T-helper 17 cell (primary cell): ENCODE measurements around the gene CCR2. TPM values are rescaled to one million over a fixed set of nuclear protein-coding genes. Genes with fewer than 3 reads are reported as not detected.
A peak's percentile ranks its signal among the peaks of the same experiment; 100 is the strongest.
"Not testable (repeated sequence)": the region's sequence is repeated elsewhere in the genome, so short reads cannot be mapped to it uniquely, and the experiment has no call there.

ENCODE experiments used
- ATAC-seq: fragments of 150-1000 bp; cut with Tn5 transposase; 2 replicates; pipeline ENCODE4 v1.10.0; 2021; ENCODE audit warnings: mild to moderate bottlenecking, moderate library complexity
- DNase-seq, 3 donors: peaks; one replicate each; pipeline versions ENCODE4 v3.0.0 to v3.0.0-alpha.2; 2020 to 2021
- H3K9me3 ChIP-seq: one replicate; pipeline ENCODE4 v1.7.0; 2013; ENCODE audit warnings: low read length, mild to moderate bottlenecking; ENCODE audit not compliant: control insufficient read depth, poor library complexity, severe bottlenecking
- H3K27ac Mint-ChIP-seq: one replicate; pipeline ENCODE4 v1.8.0; 2022; ENCODE audit warnings: mild to moderate bottlenecking, moderate library complexity, mixed read lengths
- H3K27me3 Mint-ChIP-seq: one replicate; pipeline ENCODE4 v1.8.0; 2022; ENCODE audit warnings: mixed read lengths
- H3K36me3 Mint-ChIP-seq: one replicate; pipeline ENCODE4 v1.8.0; 2022; ENCODE audit warnings: low read depth, mixed read lengths
- H3K4me1 Mint-ChIP-seq: one replicate; pipeline ENCODE4 v1.8.0; 2022; ENCODE audit warnings: mild to moderate bottlenecking, mixed read lengths
- H3K4me3 Mint-ChIP-seq: one replicate; pipeline ENCODE4 v1.8.0; 2022; ENCODE audit warnings: mild to moderate bottlenecking, moderate library complexity, mixed read lengths
- total RNA-seq, 4 donors: library from RNA in 2 of 4; stranded (reverse) in 2 of 4; gene quantifications; one replicate each; pipeline ENCODE4 v1.2.3 and lab custom pipeline; 2022 to 2026

CCR2 gene
- total RNA-seq, 2 donors from 2014 or later, result 12.4 to 14.2 TPM

GRCh38 chr3:46393011-46393410 lies 39.1 kb downstream of the CCR2 start:
- Mint-ChIP-seq H3K27ac (no peak overlapping the region), H3K4me1 (peaks cover 3% of the 10 kb centered on the region), H3K4me3 (no peak overlapping the region), H3K36me3 (peaks cover 7% of the 10 kb centered on the region), H3K27me3 (peaks cover 17% of the 10 kb centered on the region)
- ATAC-seq (no peak), DNase-seq (no peak)
- no peaks in the 10 kb centered on the region for H3K9me3 ChIP-seq

DNA sequence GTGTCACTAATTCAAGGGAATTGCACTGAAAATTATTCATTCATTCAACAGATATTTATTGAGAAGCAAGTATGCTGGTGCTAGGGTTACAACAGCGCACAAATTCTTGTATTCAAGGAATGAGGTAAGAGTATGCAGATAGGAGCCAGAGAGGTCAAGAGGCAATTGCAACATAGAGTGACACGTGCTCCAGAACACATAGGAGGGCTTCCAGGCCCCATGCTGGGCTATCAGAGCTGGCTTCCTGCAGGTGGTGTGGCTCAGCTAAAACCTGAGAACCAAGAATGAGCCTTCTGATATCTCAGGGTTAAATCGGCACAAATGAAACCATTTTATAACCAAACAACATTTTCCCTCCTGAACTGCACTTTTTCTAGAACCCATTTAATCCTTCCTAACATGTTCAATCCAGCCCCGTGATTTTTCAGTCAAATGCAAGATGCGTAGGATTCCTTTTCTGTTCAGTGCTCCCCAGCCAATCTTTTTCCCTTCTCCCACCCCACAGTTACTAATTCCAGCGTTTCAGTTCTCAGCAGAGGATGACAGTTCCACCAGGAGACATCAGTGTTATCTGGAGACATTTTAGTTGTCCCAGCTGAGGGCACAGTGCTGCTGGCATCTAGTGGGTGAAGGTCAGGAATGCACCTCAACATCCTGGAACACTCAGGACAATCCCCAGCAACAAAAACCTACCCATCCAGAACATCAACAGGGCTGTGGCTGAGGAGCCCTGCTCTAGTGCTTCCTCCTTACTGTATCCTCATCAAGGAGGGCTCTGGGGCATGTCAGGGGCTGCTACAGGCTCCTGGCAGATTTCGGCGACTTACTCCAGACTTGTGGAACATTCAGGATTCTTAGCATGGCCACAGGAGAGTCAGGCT lies 39.9 kb downstream of the CCR2 start:
- H3K27ac Mint-ChIP-seq, result no peak overlapping the region

GRCh38 chr3:46395210-46395661 lies 41.3 kb downstream of the CCR2 start:
- DNase-seq (no peak), ATAC-seq (no peak)
- Mint-ChIP-seq H3K27ac (no peak overlapping the region), H3K27me3 (peaks cover 17% of the 10 kb centered on the region), H3K4me3 (peak overlapping the region; percentile 5), H3K36me3 (peaks cover 7% of the 10 kb centered on the region), H3K4me1 (peaks cover 3% of the 10 kb centered on the region)
- no peaks in the 10 kb centered on the region for H3K9me3 ChIP-seq

More for the DNA sequence above, 39.9 kb downstream of the CCR2 start:
- Mint-ChIP-seq H3K27me3 (peaks cover 17% of the 10 kb centered on the region), H3K4me3 (no peak overlapping the region), H3K4me1 (peaks cover 3% of the 10 kb centered on the region), H3K36me3 (peaks cover 7% of the 10 kb centered on the region)
- no peak for DNase-seq
- H3K9me3 ChIP-seq, result no peaks in the 10 kb centered on the region
- ATAC-seq, result no peak

DNA sequence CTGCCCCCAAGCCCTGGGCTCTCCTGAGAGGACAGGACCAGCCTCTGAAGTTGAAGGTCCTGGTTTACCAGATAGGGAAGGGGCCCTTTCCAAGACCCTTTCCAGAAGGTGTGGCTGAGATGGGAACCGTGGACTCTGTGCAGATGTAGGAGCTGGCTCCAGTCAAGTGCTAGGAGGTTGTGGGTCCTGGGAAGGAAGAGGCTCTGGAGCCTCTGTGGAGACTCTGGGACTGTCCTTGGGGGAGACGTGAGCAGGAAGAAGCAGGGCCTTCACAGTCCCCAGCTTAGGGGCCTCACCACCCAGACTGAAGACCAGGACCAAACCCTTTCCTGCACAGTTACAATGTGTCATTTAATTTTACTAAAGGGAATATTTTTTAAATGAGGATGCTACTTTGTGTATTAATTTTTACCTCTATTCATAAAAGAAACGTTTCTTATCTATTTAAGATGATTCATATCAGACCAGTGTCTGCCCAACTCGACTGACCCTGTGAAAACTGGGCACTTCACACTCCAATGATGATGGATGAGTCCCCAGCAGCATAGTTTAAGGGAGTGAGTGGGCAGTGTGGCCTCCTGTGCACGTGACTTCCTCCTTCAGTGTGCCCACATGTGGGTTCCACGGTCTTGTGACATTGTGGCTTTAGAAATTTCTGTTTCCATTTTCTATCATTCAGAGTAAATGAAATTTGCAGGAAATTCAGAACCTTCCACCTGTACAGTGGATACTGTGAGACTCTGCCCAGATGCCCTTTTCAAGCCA lies 42.0 kb downstream of the CCR2 start:
- Mint-ChIP-seq H3K4me1 (peaks cover 3% of the 10 kb centered on the region), H3K4me3 (no peak overlapping the region), H3K27ac (no peak overlapping the region), H3K27me3 (peaks cover 17% of the 10 kb centered on the region), H3K36me3 (peaks cover 7% of the 10 kb centered on the region)
- ATAC-seq (no peak), DNase-seq (no peak)
- H3K9me3 ChIP-seq, result no peaks in the 10 kb centered on the region

DNA sequence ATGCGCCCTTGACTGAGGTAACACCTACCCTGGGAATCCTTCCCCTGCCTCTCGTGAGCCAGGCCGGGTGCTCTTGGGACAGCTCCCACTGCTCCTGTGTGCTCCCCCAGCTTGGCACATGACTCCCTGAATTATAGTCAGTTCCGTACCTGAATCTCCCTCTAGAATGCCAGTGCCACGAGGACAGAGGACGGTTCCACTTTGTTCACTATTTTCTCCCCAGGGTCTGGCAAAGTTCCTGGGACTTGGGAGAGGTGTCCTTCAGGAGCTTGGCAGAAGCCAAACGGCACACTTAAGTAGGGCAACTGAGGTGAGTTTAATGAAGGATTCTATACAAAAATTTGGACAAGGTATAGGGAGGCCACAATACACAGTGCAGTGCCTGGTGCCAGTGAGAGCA lies 43.2 kb downstream of the CCR2 start:
- ATAC-seq, result no peak
- no peaks in the 10 kb centered on the region for H3K9me3 ChIP-seq
- Mint-ChIP-seq H3K4me3 (no peak overlapping the region), H3K36me3 (peaks cover 7% of the 10 kb centered on the region), H3K27me3 (peaks cover 17% of the 10 kb centered on the region), H3K4me1 (peaks cover 3% of the 10 kb centered on the region), H3K27ac (no peak overlapping the region)
- no peak for DNase-seq

GRCh38 chr3:46398186-46398955 lies 44.5 kb downstream of the CCR2 start:
- DNase-seq (no peak), ATAC-seq (no peak)
- Mint-ChIP-seq H3K27ac (no peak overlapping the region), H3K36me3 (peaks cover 7% of the 10 kb centered on the region), H3K4me1 (peaks cover 3% of the 10 kb centered on the region), H3K27me3 (peaks cover 17% of the 10 kb centered on the region), H3K4me3 (no peak overlapping the region)
- H3K9me3 ChIP-seq, result no peaks in the 10 kb centered on the region

GRCh38 chr3:46399098-46399497 lies 45.2 kb downstream of the CCR2 start:
- no peak overlapping the region for H3K27ac Mint-ChIP-seq
- H3K27me3 Mint-ChIP-seq, result peaks cover 23% of the 10 kb centered on the region
- peaks cover 3% of the 10 kb centered on the region for H3K4me1 Mint-ChIP-seq

GRCh38 chr3:46399557-46399956 lies 45.6 kb downstream of the CCR2 start:
- Mint-ChIP-seq H3K27me3 (peaks cover 20% of the 10 kb centered on the region), H3K27ac (no peak overlapping the region), H3K4me1 (peaks cover 3% of the 10 kb centered on the region), H3K36me3 (peaks cover 4% of the 10 kb centered on the region), H3K4me3 (no peak overlapping the region)
- no peak for DNase-seq
- ATAC-seq, result no peak
- no peaks in the 10 kb centered on the region for H3K9me3 ChIP-seq

More at GRCh38 chr3:46399098-46399497, 45.2 kb downstream of the CCR2 start:
- H3K9me3 ChIP-seq, result no peaks in the 10 kb centered on the region
- ATAC-seq (no peak), DNase-seq (no peak)
- H3K36me3 Mint-ChIP-seq, result peaks cover 7% of the 10 kb centered on the region
- H3K4me3 Mint-ChIP-seq, result no peak overlapping the region

DNA sequence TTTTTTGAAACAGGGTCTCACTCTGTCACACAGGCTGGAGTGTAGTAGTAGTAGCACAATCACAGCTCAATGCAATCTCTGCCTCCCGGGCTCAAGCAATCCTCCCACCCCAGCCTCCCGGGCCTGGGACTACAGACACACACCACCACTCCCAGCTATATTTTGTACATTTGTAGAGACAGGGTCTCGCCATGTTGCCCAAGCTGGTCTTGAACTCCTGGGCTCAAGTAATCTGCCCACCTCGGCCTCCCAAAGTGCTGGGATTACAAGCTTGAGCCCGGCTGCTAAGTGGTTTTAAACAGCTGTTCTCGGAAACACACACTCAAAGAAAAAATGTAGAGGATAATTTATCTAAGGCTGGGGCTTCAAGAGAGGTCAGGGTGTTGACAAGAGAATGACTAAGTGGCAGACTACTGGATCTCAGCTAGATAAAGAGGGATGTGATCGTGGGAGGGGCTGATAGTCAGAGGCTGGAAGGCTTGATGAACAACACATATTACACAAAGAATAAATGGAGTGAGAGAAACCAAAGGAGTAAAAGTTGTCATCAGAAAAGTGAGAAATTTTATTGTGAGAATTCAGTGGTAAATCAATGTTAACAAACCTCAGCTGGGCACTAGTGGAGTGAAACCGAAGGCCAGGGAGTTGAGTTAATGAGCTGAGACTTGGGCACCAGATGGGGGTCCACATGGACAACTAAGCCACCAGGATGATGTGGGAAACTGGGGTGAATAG lies 46.3 kb downstream of the CCR2 start:
- H3K9me3 ChIP-seq, result no peaks in the 10 kb centered on the region
- H3K27me3 Mint-ChIP-seq, result peaks cover 14% of the 10 kb centered on the region
- DNase-seq (no peak), ATAC-seq (no peak)
- peaks cover 3% of the 10 kb centered on the region for H3K4me1 Mint-ChIP-seq
- H3K27ac Mint-ChIP-seq, result no peak overlapping the region
- no peak overlapping the region for H3K4me3 Mint-ChIP-seq
- H3K36me3 Mint-ChIP-seq, result peaks cover under 1% of the 10 kb centered on the region

- no peak for ATAC-seq
- H3K27me3 Mint-ChIP-seq, result peaks cover 11% of the 10 kb centered on the region
- H3K27ac Mint-ChIP-seq, result no peak overlapping the region
- H3K9me3 ChIP-seq, result no peaks in the 10 kb centered on the region
- no peaks in the 10 kb centered on the region for H3K36me3 Mint-ChIP-seq
- H3K4me1 Mint-ChIP-seq, result no peaks in the 10 kb centered on the region
- no peak for DNase-seq
- H3K4me3 Mint-ChIP-seq, result no peak overlapping the region
Observed at GRCh38 chr3:46400846-46401245, 46.9 kb downstream of the CCR2 start.

DNA sequence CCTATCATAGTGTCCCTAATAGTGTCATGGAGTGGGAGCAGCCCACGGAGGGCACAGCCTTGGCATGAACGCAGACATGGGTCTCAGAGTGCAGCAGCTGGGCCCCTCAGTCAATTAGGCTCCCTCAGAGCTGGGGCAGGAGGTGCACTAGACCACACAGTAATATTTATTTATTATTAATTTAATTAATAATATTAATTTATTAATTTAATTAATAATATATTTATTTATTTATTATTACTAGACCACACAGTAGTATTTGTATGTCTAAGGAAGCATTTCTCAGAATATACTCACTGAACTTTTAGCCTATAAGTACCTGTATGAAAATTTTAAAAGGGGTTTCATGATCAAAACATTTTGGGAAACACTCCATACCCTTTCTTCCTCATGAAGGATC lies 47.7 kb downstream of the CCR2 start:
- no peaks in the 10 kb centered on the region for H3K36me3 Mint-ChIP-seq

DNA sequence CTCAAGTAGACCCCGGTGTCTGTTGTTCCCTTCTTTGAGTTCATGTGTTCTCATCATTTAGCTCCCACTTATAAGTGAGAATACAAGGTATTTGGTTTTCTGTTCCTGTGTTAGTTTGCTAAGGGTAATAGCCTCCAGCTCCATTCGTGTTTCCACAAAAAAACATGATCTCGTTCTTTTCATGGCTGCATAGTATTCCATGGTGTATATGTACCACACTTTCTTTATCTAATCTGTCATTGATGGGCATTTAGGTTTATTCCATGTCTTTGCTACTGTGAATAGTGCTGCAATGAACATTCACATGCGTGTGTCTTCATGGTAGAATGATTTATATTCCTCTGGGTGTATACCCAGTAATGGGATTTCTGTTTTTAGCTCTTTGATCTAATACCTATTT lies 49.0 kb downstream of the CCR2 start:
- H3K4me1 Mint-ChIP-seq, result not testable (repeated sequence)

More for the DNA sequence above, 47.7 kb downstream of the CCR2 start:
- peaks cover under 1% of the 10 kb centered on the region for H3K4me1 Mint-ChIP-seq
- H3K4me3 Mint-ChIP-seq, result no peak overlapping the region
- peaks cover 13% of the 10 kb centered on the region for H3K27me3 Mint-ChIP-seq
- no peak overlapping the region for H3K27ac Mint-ChIP-seq
- no peaks in the 10 kb centered on the region for H3K9me3 ChIP-seq
- DNase-seq (no peak), ATAC-seq (no peak)

More for the DNA sequence above, 49.0 kb downstream of the CCR2 start:
- not testable (repeated sequence) for DNase-seq, H3K9me3 ChIP-seq, H3K4me3 Mint-ChIP-seq, H3K27ac Mint-ChIP-seq, H3K36me3 Mint-ChIP-seq, ATAC-seq
- H3K27me3 Mint-ChIP-seq, result peaks cover 13% of the 10 kb centered on the region
